HG03045 (cell line): ENCODE results near the gene NT5M.

ENCODE experiments used
- ATAC-seq: cut with Tn5 transposase; IDR thresholded peaks from one replicate; pipeline ENCODE4 v1.9.1; 2021; ENCODE audit warnings: mild to moderate bottlenecking, moderate library complexity; ENCODE audit not compliant: unreplicated experiment

The NT5M gene

GRCh38 chr17:17353625-17354484 lies 50.7 kb downstream of the NT5M start:
- ATAC-seq = no peak

GRCh38 chr17:17354560-17355349 lies 51.6 kb downstream of the NT5M start:
- ATAC-seq = no peak

- no peak for ATAC-seq
These were observed 52.3 kb downstream of the NT5M start for GRCh38 chr17:17355426-17355825.

- no peak for ATAC-seq
These were observed 53.2 kb downstream of the NT5M start for GRCh38 chr17:17356149-17356930.

GRCh38 chr17:17356931-17357270 lies 53.7 kb downstream of the NT5M start:
- ATAC-seq = no peak

- ATAC-seq = no peak
These were observed 55.0 kb downstream of the NT5M start for GRCh38 chr17:17358060-17358751.

GRCh38 chr17:17358866-17359265 lies 55.7 kb downstream of the NT5M start:
- no peak for ATAC-seq

GRCh38 chr17:17359271-17359670 lies 56.1 kb downstream of the NT5M start:
- ATAC-seq = no peak

- ATAC-seq = no peak
These were observed 57.0 kb downstream of the NT5M start for GRCh38 chr17:17360087-17360730.

- no peak for ATAC-seq
These were observed 58.3 kb downstream of the NT5M start for GRCh38 chr17:17361543-17361866.

- no peak for ATAC-seq
These were observed 58.8 kb downstream of the NT5M start for GRCh38 chr17:17361867-17362539.

- no peak for ATAC-seq
These were observed 59.4 kb downstream of the NT5M start for GRCh38 chr17:17362540-17362930.

GRCh38 chr17:17363638-17364337 lies 60.6 kb downstream of the NT5M start:
- ATAC-seq = no peak

GRCh38 chr17:17364338-17364667 lies 61.1 kb downstream of the NT5M start:
- no peak for ATAC-seq

- no peak for ATAC-seq
These were observed 62.4 kb downstream of the NT5M start for GRCh38 chr17:17365476-17366110.

- no peak for ATAC-seq
These were observed 63.1 kb downstream of the NT5M start for GRCh38 chr17:17366235-17366634.

- no peak for ATAC-seq
These were observed 64.0 kb downstream of the NT5M start for GRCh38 chr17:17366941-17367875.

- ATAC-seq = no peak
These were observed 64.8 kb downstream of the NT5M start for GRCh38 chr17:17367931-17368330.
